Measurements from ENCODE around the gene C14orf119.

The C14orf119 gene

DNA sequence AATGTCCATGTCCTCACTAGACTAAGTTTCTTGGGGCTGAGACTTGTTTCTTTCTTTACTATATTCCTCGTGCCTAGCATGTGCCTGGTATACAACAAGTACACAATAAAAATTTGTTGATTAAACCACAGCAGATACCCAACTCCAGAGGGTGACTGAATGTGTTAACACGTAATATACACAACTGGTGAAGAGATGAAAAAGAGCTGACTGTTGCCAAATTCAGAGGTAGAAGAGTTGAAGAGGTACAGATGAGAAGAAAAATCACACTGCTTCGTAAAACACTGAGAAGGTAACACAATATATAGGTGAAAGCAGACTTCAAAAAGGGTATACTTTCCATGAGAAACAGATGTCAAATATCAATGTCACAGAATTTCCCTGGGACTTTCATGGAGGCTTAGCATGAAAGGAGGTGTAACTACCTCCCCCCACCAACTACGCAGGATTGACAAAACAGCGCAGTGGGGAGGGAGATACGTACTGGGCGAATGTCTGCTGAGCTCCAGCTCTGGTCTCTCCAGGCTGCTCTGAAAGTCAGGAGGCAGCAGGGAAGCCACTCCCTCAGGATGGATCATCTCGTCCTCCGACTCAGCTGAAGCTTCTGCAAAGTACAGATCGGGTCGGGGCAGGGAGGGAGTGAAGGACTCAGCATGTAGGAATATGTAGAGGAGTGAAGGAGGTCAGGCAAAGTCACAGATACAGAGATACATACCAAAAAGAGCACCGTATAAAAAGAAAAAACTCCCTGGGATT is 5.6 kb upstream of the C14orf119 start:
- H3K27me3 Mint-ChIP-seq = no peaks in the 10 kb centered on the region
- H3K9me3 Mint-ChIP-seq = no peaks in the 10 kb centered on the region
- peaks cover 28% of the 10 kb centered on the region for H3K36me3 Mint-ChIP-seq
- H3K4me1 Mint-ChIP-seq = peaks cover 18% of the 10 kb centered on the region
- H3K4me3 Mint-ChIP-seq = no peak overlapping the region
- DNase-seq (ENCODE audit: low spot score in 2 of 2) = no peak
- no peak for ATAC-seq (ENCODE audit: low read depth)
- H3K27ac Mint-ChIP-seq = no peak overlapping the region

DNA sequence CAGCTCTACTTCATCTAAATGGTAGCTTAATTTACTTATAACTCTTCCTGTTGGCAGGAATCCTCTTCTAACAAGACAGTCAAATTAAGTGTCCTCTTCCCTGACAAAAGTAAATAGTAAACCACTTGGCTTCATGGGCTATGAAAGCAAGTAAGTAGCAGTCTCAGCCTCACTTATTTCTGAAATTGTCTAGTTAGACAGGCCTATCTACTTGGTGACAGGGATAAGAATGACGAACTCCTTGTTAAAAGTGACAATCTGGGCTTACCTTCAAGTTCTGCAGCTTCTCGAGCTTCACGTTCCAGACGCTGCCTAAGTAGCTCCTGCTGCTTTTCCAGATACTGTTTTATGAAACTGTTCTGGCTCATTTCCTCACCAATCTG is 5.1 kb upstream of the C14orf119 start:
- Mint-ChIP-seq H3K27me3 (no peaks in the 10 kb centered on the region), H3K4me1 (peaks cover 18% of the 10 kb centered on the region), H3K4me3 (no peak overlapping the region), H3K9me3 (no peaks in the 10 kb centered on the region), H3K27ac (no peak overlapping the region), H3K36me3 (peaks cover 28% of the 10 kb centered on the region)
- ATAC-seq (ENCODE audit: low read depth) (no peak), DNase-seq (ENCODE audit: low spot score in 2 of 2) (no peak)

DNA sequence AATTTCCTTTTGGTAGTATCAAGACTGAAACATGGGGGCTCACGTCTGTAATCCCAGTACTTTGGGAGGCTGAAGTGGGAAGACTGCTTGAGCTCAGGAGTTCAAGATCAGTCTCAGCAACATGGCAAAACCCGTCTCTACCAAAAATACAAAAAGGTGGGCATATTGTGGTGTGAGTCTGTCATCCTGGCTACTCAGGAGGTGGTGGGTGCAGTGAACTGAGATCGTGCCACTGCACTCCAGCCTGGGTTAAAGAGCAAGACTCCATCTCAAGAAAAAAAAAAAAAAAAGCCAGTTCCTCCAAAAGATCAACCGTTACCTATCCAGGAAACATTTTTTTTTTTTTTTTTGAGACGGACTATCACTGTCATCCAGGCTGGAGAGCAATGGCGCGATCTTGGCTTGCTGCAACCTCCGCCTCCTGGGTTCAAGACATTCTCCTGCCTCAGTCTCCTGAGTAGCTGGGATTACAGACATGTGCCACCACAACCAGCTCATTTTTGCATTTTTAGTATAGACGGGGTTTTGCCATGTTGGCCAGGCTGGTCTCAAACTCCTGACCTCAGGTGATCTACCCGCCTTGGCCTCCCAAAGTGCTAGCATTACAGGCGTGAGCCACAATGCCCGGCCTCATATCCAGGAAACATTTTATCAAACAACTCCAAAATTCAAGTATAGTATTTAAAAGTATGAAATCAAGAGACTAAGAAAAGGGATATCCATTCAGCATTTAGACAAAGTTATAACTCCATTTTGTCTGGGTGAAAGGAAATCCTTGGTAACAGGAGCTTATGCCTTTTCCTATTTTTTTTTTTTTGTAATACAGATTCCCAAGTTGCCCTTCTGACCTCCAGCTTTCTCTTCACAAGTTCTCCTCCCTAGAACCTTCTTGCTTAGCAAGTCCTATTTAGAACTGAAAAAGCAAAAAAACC is 3.7 kb upstream of the C14orf119 start:
- H3K9me3 Mint-ChIP-seq = no peaks in the 10 kb centered on the region
- H3K27me3 Mint-ChIP-seq = no peaks in the 10 kb centered on the region
- no peak for DNase-seq (ENCODE audit: low spot score in 2 of 2)
- H3K4me3 Mint-ChIP-seq = no peak overlapping the region
- no peak for ATAC-seq (ENCODE audit: low read depth)
- no peak overlapping the region for H3K27ac Mint-ChIP-seq
- H3K36me3 Mint-ChIP-seq = peaks cover 22% of the 10 kb centered on the region
- peaks cover 20% of the 10 kb centered on the region for H3K4me1 Mint-ChIP-seq

DNA sequence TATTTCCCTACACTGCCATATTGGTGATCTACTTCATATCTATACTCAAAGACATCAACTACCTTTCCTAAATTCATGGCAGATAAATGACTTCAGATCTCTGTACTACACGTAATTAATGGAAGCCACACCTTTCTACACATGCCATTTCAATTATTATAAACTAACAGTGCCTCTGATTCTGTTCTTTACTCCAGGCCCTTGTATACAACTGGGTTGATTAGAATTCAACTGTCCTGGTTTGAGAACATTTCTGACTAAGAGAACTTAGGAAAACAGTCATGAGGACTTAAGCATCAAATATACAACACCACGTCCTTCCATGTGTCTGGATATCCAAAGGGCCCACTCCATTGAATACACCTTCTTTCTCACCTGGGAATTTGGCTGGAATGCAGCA is 2.2 kb upstream of the C14orf119 start:
- Mint-ChIP-seq H3K9me3 (no peaks in the 10 kb centered on the region), H3K27me3 (no peaks in the 10 kb centered on the region), H3K27ac (no peak overlapping the region), H3K4me1 (peaks cover 25% of the 10 kb centered on the region), H3K36me3 (peaks cover 19% of the 10 kb centered on the region), H3K4me3 (peak overlapping the region; percentile 38)
- ATAC-seq (ENCODE audit: low read depth) (no peak), DNase-seq (ENCODE audit: low spot score in 2 of 2) (no peak)

DNA sequence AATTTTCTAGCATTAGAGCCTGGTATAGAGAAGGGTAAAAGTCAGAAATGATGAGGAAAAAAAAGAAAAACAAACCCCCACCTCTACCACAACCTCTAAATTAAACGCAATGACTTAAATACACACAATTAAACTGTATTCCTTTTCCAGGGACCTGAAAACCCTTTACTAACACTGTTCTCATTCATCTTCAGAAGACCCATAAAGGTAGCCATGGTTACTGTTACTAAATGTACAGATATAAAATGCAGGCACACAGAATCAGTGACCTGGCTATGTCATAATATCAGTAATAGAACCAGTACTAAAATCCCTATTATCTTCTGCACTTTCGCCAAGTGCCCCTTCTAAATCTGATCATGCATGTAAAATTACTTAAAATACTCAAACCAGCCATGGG is 1.8 kb upstream of the C14orf119 start:
- Mint-ChIP-seq H3K27me3 (no peaks in the 10 kb centered on the region), H3K9me3 (no peaks in the 10 kb centered on the region), H3K27ac (no peak overlapping the region), H3K4me1 (peaks cover 25% of the 10 kb centered on the region), H3K36me3 (peaks cover 17% of the 10 kb centered on the region), H3K4me3 (peak overlapping the region; percentile 38)
- ATAC-seq (ENCODE audit: low read depth) = no peak
- no peak for DNase-seq (ENCODE audit: low spot score in 2 of 2)

DNA sequence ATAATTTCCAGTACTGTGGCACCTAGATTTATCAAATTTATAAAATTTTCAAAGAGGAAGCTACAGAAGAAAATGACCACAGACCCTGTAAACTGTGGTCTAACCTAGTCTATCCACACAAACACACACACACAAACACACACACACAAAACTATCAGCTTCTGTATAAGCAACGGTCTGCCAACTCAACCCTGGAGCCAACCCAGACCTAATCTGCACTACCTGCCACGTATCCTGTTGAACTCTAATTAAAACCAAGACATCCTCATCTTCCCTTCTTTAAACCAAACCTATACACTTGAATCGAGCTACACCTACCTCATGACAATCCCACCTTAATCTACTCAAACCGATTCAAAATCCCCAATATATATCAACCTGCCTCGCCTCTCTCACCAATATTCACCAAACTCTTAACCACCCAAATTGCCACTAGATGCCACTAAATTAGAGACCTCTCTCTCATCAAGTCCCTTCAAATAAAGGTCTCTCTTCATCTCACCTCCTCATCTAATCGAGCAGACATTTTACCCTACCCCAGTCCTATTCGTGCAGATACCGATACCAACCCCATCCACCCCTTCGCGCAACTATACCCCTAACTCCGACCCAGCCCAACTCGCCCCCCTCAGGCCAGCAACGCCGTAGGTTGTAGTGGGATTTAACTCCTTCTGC is 1.2 kb upstream of the C14orf119 start:
- Mint-ChIP-seq H3K36me3 (peaks cover 18% of the 10 kb centered on the region), H3K9me3 (no peaks in the 10 kb centered on the region), H3K27me3 (no peaks in the 10 kb centered on the region), H3K27ac (no peak overlapping the region), H3K4me1 (peaks cover 26% of the 10 kb centered on the region), H3K4me3 (no peak overlapping the region)
- no peak for ATAC-seq (ENCODE audit: low read depth)
- no peak for DNase-seq (ENCODE audit: low spot score in 2 of 2)

DNA sequence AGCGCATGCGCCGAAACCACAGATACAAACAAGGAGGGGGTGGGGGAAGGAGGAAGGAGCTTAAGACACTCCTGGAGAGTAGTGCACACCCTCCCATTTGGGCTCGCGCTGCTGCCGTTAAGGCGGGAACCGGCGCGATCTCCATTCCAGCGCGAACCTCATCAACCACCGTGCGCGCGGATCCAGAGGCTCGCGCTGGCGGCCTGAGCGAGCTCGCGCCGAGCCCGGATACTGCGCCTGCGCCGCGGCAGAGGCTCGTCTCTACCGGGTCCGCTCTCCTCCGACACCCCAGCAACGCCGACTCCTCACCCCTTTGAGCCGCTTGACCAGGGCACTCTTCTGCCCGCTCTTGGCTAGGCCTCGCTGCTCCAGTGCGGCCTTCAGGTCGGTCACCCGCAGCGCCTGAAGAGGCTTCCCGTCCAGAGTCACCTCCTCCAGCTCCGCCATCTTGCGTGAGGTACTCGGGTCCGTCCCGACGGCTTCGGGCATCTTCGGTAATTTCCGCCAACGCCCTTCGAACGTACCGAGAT is 574 bp upstream of the C14orf119 start, which contains the start of gene ACIN1:
Gene ACIN1 (minus strand): TSS at position 471 of the 530 bp plus-strand sequence. CDS start 24 bp downstream, at position 447.
- Mint-ChIP-seq H3K27me3 (no peaks in the 10 kb centered on the region), H3K27ac (no peak within 1 kb of the TSS), H3K4me1 (peaks cover 24% of the 10 kb centered on the region), H3K9me3 (no peaks in the 10 kb centered on the region), H3K4me3 (no peak within 1 kb of the TSS), H3K36me3 (peaks cover 18% of the 10 kb centered on the region)
- DNase-seq (ENCODE audit: low spot score in 2 of 2) (peak in 1 of 2 donors; percentile 99), ATAC-seq (ENCODE audit: low read depth) (peak; percentile 34)

DNA sequence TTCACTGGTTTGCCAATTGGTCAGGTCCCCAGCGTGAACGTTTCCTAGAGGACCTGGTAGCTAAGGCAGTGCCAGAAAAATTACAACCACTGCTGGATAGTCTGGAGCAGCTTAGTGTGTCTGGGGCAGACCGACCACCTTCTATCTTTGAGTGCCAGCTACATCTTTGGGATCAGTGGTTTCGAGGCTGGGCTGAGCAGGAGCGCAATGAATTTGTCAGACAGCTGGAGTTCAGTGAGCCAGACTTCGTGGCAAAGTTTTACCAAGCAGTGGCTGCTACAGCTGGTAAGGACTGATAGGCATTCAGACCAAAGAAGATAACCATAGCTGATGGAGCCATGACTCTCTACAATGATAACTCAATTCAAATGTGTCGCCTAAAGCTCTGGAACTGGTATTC is 2.5 kb downstream of the C14orf119 start:
- Mint-ChIP-seq H3K4me3 (no peak overlapping the region), H3K27ac (no peak overlapping the region)

DNA sequence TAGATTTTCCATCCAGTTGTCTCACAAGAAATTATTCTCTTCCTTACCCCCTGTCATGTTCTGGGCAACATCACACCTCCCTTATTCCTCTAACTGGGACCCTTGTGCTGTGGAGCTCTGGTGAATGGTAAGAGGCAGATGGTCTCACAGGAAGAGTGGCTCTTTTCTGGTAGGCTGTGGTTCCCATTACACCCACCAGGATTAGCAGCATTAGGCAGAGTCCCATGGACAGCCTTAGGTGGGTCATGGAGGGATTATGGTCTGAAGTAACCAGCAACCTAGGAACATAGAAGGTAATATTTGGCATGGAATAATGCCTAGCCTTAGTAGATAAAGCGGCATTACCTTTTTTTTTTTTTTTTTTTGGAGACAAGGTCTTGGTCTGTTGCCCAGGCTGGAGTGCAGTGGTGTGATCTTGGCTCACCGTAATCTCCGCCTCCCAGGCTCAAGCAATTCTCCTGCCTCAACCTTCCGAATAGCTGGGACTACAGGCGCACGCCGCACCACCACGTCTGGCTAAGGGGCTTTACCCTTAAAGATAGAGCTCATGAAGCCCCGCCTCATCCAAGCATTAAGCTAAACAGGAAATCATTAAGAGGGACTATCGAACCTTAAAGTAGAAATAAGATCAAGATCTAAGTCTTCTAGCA is 4.0 kb downstream of the C14orf119 start:
- Mint-ChIP-seq H3K36me3 (peaks cover 8% of the 10 kb centered on the region), H3K27ac (no peak overlapping the region), H3K27me3 (no peaks in the 10 kb centered on the region), H3K9me3 (no peaks in the 10 kb centered on the region), H3K4me1 (peaks cover 15% of the 10 kb centered on the region), H3K4me3 (no peak overlapping the region)
- ATAC-seq (ENCODE audit: low read depth) (no peak), DNase-seq (ENCODE audit: low spot score in 2 of 2) (no peak)

More for the DNA sequence above, 2.5 kb downstream of the C14orf119 start:
- Mint-ChIP-seq H3K27me3 (no peaks in the 10 kb centered on the region), H3K36me3 (peaks cover 8% of the 10 kb centered on the region), H3K9me3 (no peaks in the 10 kb centered on the region), H3K4me1 (peaks cover 19% of the 10 kb centered on the region)
- ATAC-seq (ENCODE audit: low read depth) (no peak), DNase-seq (ENCODE audit: low spot score in 2 of 2) (no peak)

DNA sequence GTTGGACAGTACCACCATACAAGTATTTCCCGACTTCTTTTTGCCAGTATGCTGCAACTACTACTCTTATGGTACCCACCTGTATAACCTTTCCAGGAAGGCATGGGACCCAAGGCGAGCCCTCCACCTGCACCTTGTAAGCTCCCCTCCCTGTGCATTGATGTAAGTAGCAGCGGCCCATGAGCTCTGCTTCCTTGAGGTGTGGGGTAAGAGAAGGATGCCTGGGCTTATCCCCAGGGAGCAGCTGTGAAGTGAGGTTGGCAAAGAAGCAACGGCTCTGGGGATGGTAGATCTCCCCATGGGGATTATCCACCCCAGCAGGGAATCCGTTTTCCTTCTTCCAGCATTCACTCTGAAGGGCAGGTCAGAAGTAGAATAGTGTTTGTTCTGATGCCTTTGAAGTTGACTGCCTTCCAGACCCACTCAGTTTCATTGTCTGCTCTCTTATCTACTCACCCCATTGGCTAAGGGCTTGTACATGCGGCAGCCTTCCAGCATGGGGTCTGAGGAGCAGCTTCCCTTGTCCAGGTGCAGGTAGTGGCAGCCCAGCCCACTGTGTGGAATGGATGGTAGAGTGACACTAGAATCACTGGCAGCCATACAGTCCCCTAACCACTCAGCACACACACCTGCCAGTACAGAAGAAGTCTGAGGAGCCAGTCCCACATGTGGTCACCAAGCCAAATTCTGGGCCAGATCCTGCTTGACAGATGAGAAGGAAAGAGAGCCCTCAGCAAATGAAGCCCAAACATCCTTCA is 6.1 kb downstream of the C14orf119 start:
- Mint-ChIP-seq H3K27ac (no peak overlapping the region), H3K4me1 (peaks cover 18% of the 10 kb centered on the region), H3K9me3 (no peaks in the 10 kb centered on the region), H3K27me3 (no peaks in the 10 kb centered on the region), H3K36me3 (peaks cover 8% of the 10 kb centered on the region), H3K4me3 (no peak overlapping the region)
- ATAC-seq (ENCODE audit: low read depth) (no peak), DNase-seq (ENCODE audit: low spot score in 2 of 2) (no peak)

DNA sequence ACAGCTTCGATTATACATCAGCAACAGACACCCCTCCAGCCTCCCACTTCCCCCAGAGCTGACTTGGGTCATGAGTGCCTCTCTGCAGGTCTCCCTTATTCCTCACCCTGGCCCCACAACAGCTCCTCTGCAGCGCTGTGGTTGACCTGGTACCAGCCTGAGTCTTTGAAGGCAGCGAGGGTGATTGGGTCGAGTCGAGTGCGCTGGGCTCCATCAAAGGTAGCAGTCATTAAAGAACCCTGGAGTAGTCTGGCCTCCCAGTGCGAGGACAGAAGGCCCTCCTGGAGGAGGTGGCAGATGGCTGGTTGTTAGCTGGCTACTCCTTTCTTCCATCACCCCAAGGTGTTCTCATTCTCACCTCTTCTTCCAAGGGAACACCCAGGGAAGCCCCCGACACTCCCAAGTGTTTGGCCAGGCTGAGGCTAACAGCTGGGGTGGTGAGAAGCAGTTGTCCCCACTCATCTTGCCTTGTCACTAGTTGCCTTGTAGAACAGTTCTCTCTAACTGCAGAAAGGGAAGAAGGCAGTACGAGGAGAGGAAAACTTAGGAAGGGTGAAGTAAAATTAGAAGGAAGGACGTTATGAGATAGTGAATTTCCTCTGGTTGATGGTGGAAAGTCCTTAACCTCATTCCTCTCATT is 6.8 kb downstream of the C14orf119 start:
- Mint-ChIP-seq H3K4me1 (peaks cover 15% of the 10 kb centered on the region), H3K36me3 (peaks cover 8% of the 10 kb centered on the region), H3K9me3 (no peaks in the 10 kb centered on the region), H3K27ac (no peak overlapping the region), H3K4me3 (no peak overlapping the region), H3K27me3 (no peaks in the 10 kb centered on the region)
- ATAC-seq (ENCODE audit: low read depth) (no peak), DNase-seq (ENCODE audit: low spot score in 2 of 2) (no peak)

DNA sequence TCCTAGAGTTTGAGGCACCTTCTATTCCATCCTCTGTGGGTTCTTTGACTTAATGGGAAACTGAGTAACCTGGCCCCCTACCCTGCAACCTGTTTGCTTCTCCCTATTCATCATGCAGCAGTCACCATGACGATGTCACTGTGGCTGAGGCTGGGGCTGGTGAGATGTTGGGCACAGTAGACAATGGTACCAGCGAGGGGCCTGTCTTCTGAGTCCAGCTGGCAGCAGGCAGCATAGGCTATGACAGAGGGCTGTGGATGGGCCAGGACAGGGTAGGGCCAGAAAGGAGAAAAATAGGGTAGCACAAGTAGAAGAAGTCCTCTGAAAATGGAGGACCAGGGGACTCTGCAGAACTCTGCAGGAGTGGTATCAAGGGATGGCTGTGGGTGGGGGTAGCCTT is 7.5 kb downstream of the C14orf119 start:
- ATAC-seq (ENCODE audit: low read depth) = no peak

More for the DNA sequence above, 7.5 kb downstream of the C14orf119 start:
- no peaks in the 10 kb centered on the region for H3K27me3 Mint-ChIP-seq
- peaks cover 6% of the 10 kb centered on the region for H3K36me3 Mint-ChIP-seq
- H3K27ac Mint-ChIP-seq = no peak overlapping the region
- H3K9me3 Mint-ChIP-seq = no peaks in the 10 kb centered on the region
- no peak for DNase-seq (ENCODE audit: low spot score in 2 of 2)
- peaks cover 9% of the 10 kb centered on the region for H3K4me1 Mint-ChIP-seq
- H3K4me3 Mint-ChIP-seq = no peak overlapping the region
